Ovary (tissue), 9 donors: ENCODE data around the gene HOXA5. TPM values are rescaled to one million over a fixed set of nuclear protein-coding genes. Genes with fewer than 3 reads are reported as not detected.

Experiments used
- DNase-seq, 5 donors: peaks; one replicate each; pipeline ENCODE4 v3.0.0-alpha.2; 2019 to 2020
- H3K27ac ChIP-seq, 2 donors: fragments of 200-600 bp; one replicate each; pipeline versions ENCODE4 v1.5.1 to v1.8.0; 2019 to 2022
- H3K27me3 ChIP-seq: fragments of 200-600 bp; one replicate; pipeline ENCODE4 v1.8.0; 2022
- H3K36me3 ChIP-seq: fragments of 200-600 bp; sonication (generic); one replicate; pipeline ENCODE4 v1.5.1; 2019
- H3K4me1 ChIP-seq: one replicate; pipeline ENCODE4 v1.8.1; 2013; ENCODE audit warnings: mild to moderate bottlenecking, moderate library complexity; ENCODE audit not compliant: insufficient read depth
- H3K4me3 ChIP-seq: fragments of 200-600 bp; sonication (generic); one replicate; pipeline ENCODE4 v1.5.1; 2017
- H3K9me3 ChIP-seq, 2 donors: fragments of 200-600 bp in 1 of 2; sonication (generic) in 1 of 2; one replicate each; pipeline versions ENCODE4 v1.5.1 to v1.8.1; 2013 to 2019; ENCODE audit warnings: mild to moderate bottlenecking in 1 of 2, moderate library complexity in 1 of 2
- CTCF ChIP-seq, 3 donors: fragments of 450-650 bp in 2 of 3; fragments of 200-600 bp in 1 of 3; IDR thresholded peaks; one replicate each; pipeline versions ENCODE4 v1.5.1 to v1.8.0; 2016 to 2022; ENCODE audit warnings: antibody characterized with exemption in 3 of 3, mild to moderate bottlenecking in 1 of 3
- EP300 ChIP-seq: sonication (generic); formaldehyde crosslinking; IDR thresholded peaks from one replicate; pipeline ENCODE4 v1.6.1; 2017; ENCODE audit warnings: antibody characterized with exemption
- POLR2A ChIP-seq: fragments of 450-650 bp; IDR thresholded peaks from one replicate; pipeline ENCODE4 v1.6.1; 2017; ENCODE audit warnings: antibody characterized with exemption, mild to moderate bottlenecking, moderate library complexity
- WGBS, 3 donors: extraction: QIAGEN DNeasy Blood & Tissue Kit in 1 of 3; methylation state at CpG; one replicate each; pipeline versions ENCODE4 v1.1.5 to v1.1.7; 2013 to 2017; 5-methylcytosine and 5-hydroxymethylcytosine counted together
- intact Hi-C, 4 donors: fragments of 100-400 bp; cut with DNase I; formaldehyde crosslinking; loops; one replicate each; pipeline versions ENCODE4 v1.11.0 to v1.15.1; 2022 to 2023
- polyA plus RNA-seq, 2 donors: library from polyadenylated mRNA; stranded (reverse); fragments of 200-250 nt in 1 of 2; fragments of 350-450 nt in 1 of 2; fragmentation: Illumina TruSeq in 1 of 2; extraction: RNeasy Lipid Tissue Mini Kit (QIAGEN cat#74804) in 1 of 2; gene quantifications; one replicate each; pipeline ENCODE4 v1.2.3, GENCODE V29; 2013 to 2014
- total RNA-seq, 7 donors: library from RNA; depleted of rRNA in 2 of 7; stranded (reverse); fragments of >200 nt in 2 of 7; fragmentation: NEBNext Ultra II Directional in 3 of 7; extraction: Animal tissue kit (Norgen Biotek cat#: 25700) in 3 of 7; gene quantifications; one replicate each; pipeline versions ENCODE4 v1.1.0 to v1.2.4, GENCODE V29; 2016 to 2023
- donor health status: DM: no; HTN: no; CAD: no; lungs with moderate emphysema.
- donor health status: DM: no; HTN: no; CAD: no.
- donor health status: Bipolar disorder and iron deficiency.
- donor health status: DM: yes; HTN: yes; CAD: no.
- donor health status: DM: no; HTN: no; CAD: no.
- donor health status: DM: yes; HTN: yes; CAD: no.

HOXA5 gene
- total and polyA plus RNA-seq, 9 donors, result 0.40 to 29.6 (median 1.8) TPM

DNA sequence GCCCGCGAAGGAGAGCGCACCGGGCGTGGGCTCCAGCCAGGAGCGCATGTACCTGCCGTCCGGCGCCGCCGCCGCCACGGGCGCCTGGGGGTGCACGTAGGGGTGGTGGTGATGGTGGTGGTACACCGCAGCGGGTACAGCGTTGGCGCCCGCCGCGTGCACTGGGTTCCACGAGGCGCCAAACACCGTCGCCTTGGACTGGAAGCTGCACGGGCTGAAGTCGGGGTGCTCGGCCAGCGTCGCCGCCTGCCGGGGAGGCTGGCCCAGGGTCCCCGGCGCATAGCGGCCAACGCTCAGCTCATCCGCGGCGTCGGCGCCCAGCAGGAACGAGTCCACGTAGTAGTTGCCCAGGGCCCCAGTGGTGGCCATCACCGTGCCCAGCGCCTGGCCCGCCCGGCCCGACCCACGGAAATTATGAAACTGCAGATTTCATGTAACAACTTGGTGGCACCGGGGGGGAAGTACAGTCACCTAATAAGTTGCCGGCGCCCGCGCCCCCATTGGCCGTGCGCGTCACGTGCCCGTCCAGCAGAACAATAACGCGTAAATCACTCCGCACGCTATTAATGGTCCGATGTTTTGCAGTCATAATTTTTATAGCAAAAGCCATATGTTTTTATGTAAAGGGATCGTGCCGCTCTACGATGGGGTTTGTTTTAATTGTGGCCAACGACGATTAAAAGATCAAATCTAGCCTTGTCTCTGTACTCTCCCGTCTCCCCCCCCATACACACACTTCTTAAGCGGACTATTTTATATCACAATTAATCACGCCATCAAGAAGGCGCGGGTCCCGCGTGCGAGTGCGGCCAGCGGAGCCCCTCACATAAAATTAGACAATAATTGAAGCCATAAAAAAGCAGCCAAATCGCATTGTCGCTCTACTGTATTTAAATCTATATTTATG lies 21.9 kb upstream of the HOXA5 start, which contains the start of gene HOXA9:
HOXA9 (minus strand) TSS at position 449 of the 907 bp plus-strand sequence; CDS start at position 369, 80 bp downstream.
- Histone ChIP-seq H3K36me3 (no peaks in the 10 kb centered on the region), H3K27me3 (peaks cover 18% of the 10 kb centered on the region), H3K4me3 (peak within 1 kb of the TSS; percentile 53), H3K27ac (no peak within 1 kb of the TSS), H3K9me3 (no peaks in the 10 kb centered on the region), H3K4me1 (peaks cover 2% of the 10 kb centered on the region)
- intact Hi-C loops, result loop anchor here in 3 of 4 donors (5.0 to 10.0 kb wide), 3 partner anchors 791 to 1281 kb away; no protein-coding TSS in a partner anchor
- TF ChIP-seq CTCF (IDR thresholded peaks at IDR 0.05) (no peak), EP300 (no peak), POLR2A (no peak)
- WGBS, 3 donors, result 4 to 5% (median 5%) methylated on average over 75 to 82 of the region's 82 CpGs
- DNase-seq, result no peak

DNA sequence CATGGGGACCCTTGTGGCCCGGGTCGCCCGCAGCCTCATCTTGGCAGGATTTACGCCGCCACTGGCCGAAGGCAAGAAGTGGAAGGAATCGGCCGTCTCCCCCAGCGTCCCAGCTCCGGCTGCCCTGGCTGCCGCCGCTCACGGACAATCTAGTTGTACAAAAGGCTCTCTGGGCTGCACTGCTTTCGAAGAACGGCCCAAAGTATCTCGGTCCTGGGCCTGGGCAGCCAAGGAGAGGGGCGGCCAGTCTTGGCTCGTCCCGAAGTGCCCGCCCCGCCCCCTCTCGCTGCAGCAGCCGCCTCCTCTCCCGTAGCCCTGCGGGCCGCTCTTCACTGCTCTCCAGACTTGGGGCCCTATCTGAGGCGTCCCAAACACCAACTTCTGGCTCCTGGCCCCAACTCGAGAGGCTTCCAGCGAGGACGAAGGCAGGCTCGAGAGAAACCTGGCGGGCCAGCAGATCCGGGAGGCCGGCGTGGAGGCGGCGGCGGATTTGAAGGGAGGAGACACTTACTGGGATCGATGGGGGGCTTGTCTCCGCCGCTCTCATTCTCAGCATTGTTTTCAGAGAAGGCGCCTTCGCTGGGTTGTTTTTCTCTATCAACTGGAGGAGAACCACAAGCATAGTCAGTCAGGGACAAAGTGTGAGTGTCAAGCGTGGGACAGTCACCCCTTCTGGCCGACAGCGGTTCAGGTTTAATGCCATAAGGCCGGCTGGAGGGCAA lies 21.0 kb upstream of the HOXA5 start:
- H3K27me3 ChIP-seq, result peaks cover 11% of the 10 kb centered on the region
- H3K36me3 ChIP-seq, result no peaks in the 10 kb centered on the region
- peaks cover 2% of the 10 kb centered on the region for H3K4me1 ChIP-seq
- no peak overlapping the region for H3K27ac ChIP-seq
- H3K4me3 ChIP-seq, result peak overlapping the region; percentile 53
- no peaks in the 10 kb centered on the region for H3K9me3 ChIP-seq
- TF ChIP-seq EP300 (no peak), CTCF (IDR thresholded peaks at IDR 0.05) (no peak), POLR2A (no peak)
- WGBS, 3 donors, result 8 to 14% (median 8%) methylated on average over 44 to 47 of the region's 47 CpGs
- intact Hi-C loops, result loop anchor here (5.0 to 10.0 kb wide), 5 partner anchors 790 to 1280 kb away; no protein-coding TSS in a partner anchor
- DNase-seq, result no peak

DNA sequence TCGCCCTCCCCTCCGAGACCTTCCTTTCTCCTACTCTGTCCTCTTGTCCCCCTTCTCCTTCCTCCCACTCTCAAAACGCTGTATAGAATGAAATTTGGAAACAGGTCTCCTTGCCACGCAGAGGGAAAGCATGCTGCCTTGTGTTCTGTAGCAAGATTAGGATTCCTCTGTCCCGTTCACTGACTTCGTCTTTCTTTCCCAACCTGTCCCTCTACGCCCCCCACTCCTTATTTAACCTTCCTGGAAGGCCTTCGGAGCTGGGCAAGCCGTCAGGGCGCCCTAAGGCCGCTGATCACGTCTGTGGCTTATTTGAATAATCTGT lies 20.5 kb upstream of the HOXA5 start:
- Histone ChIP-seq H3K4me1 (peaks cover 2% of the 10 kb centered on the region), H3K27me3 (peaks cover 11% of the 10 kb centered on the region), H3K9me3 (no peaks in the 10 kb centered on the region), H3K27ac (no peak overlapping the region), H3K4me3 (peak overlapping the region; percentile 53), H3K36me3 (no peaks in the 10 kb centered on the region)
- no peak for TF ChIP-seq POLR2A
- TF ChIP-seq CTCF (IDR thresholded peaks at IDR 0.05), result no peak
- intact Hi-C loops, result loop anchor here in 3 of 4 donors (5.0 to 10.0 kb wide), 4 partner anchors 789 to 1279 kb away; no protein-coding TSS in a partner anchor
- no peak for DNase-seq
- 49 to 59% (median 54%) methylated on average over 12 of the region's 12 CpGs for WGBS, 3 donors

DNA sequence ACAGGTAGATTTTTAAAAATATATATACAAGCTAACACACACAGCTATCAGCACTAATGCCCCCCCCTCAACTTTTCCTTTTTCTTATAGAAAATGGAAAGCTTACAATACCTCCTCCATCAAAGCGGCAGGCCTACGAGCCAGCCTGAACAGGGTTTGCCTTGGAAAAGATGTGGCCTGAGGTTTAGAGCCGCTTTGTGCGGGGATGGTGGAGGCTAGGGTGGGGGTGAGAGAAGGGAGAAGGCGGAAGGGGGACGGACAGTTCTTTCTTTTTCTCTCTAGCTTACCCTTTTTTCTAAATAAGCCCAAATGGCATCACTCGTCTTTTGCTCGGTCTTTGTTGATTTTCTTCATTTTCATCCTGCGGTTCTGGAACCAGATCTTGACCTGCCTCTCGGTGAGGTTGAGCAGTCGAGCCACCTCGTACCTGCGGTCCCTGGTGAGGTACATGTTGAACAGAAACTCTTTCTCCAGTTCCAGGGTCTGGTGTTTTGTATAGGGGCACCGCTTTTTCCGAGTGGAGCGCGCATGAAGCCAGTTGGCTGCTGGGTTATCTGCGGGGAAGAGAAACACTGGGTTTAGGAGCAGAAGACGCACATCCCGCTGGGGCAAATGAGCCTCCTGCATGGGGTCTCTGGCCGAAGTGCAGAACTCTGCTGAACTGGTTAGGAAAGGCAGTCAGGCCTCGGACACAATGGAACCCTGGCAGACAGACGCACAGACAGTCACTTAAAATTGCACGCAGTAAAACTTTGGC lies 20.0 kb upstream of the HOXA5 start:
- peaks cover 2% of the 10 kb centered on the region for H3K4me1 ChIP-seq
- peaks cover 11% of the 10 kb centered on the region for H3K27me3 ChIP-seq

More for the DNA sequence above, 20.0 kb upstream of the HOXA5 start:
- peak overlapping the region; percentile 53 for H3K4me3 ChIP-seq
- H3K36me3 ChIP-seq, result no peaks in the 10 kb centered on the region
- no peaks in the 10 kb centered on the region for H3K9me3 ChIP-seq
- TF ChIP-seq POLR2A (no peak), EP300 (no peak), CTCF (IDR thresholded peaks at IDR 0.05) (no peak)
- intact Hi-C loops, result loop anchor here in 3 of 4 donors (5.0 to 10.0 kb wide), 4 partner anchors 789 to 1279 kb away; no protein-coding TSS in a partner anchor
- DNase-seq, result peak in 2 of 5 donors; percentile 8 to 23
- no peak overlapping the region for H3K27ac ChIP-seq
- 72 to 82% (median 81%) methylated on average over 24 of the region's 24 CpGs for WGBS, 3 donors
